HUDEP-2 (cell line): ENCODE measurements around the gene ZC3H4.
"Not testable (repeated sequence)": the region's sequence is repeated elsewhere in the genome, so short reads cannot be mapped to it uniquely, and the experiment has no call there.

ENCODE experiments used
- DNase-seq, 76 experiments: peaks; one replicate each; lab custom pipeline; 2025; ENCODE audit not compliant: unreplicated experiment in 76 of 76; lab: John Stamatoyannopoulos, UW

Gene ZC3H4

DNA sequence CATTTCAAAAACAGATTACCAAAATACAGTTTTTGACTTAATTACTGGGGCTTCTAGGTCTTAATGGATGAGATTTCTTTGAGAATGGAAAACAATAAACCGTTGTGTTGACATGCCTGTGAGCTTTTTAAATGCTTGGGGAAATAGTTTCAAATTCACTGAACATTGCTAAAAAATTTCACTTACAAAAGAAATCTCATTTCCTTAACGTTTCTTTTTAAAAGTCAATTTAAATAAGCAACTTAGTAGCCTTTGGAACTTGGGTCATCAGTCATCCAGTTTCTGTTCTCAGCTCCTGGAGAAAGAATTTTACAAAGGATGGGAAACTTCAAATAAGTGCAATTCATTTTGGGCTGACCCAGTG, 4.4 kb downstream of the ZC3H4 start:
- DNase-seq, result no peak

- peak in 1 of 76 experiments; percentile 25 for DNase-seq
Observed at GRCh38 chr19:47107953-47108746, 5.4 kb downstream of the ZC3H4 start.

- DNase-seq, result peak in 1 of 76 experiments; percentile 23
Observed at GRCh38 chr19:47107202-47107952, 6.2 kb downstream of the ZC3H4 start.

DNA sequence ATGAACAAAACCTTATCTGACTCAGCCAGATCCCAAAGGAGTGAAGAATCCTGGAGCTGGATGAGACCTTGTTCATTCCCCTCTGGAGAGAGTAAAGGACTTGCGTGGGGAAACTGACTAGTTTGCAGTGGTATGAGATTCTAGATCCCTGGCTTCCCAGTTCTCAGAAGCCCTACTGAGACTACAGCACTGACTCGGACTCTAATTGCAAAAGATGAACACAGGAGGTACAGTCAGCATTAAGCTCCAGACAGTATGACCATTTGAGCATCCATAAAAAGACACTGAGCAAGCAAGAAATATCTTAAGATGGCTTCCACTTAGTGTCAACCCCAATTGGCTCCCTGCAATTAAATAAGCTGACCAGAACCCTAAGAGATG, 6.8 kb downstream of the ZC3H4 start:
- DNase-seq, result no peak

GRCh38 chr19:47105874-47106273, 7.7 kb downstream of the ZC3H4 start:
- DNase-seq, result no peak

GRCh38 chr19:47104680-47105079, 8.9 kb downstream of the ZC3H4 start:
- DNase-seq, result no peak

DNA sequence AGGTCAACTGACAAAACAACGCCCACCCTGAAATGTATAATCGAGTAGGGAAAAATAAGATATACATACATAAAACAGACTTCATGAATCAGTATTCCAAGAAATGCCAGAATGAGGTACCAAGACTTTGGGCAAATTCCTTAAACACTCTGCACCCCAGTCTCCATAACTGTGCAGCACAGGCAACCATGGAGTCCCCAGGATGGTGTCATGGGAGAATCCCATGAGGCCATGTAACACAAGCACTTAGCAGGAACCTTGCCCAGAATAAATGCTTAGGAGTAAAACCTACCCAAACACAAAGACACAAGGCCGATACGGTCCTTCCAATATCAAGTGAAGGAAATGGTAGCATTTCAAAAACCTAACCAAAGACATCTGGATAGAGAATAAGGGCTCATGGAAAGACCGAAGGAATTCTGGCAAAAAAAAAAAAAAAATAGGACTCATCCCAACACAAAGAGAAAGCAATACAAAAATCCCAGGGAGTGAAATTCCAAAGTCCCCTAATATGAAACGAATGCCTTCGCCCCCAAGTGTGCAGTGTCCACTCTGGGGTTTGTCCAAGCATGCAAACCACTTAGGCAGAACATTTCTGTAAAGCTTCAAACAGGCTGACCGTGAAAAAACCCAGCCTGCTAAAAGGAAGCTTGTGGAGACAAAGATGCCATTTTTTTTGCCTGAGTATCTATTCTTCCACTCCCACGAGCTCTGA, 11.1 kb downstream of the ZC3H4 start:
- no peak for DNase-seq

DNA sequence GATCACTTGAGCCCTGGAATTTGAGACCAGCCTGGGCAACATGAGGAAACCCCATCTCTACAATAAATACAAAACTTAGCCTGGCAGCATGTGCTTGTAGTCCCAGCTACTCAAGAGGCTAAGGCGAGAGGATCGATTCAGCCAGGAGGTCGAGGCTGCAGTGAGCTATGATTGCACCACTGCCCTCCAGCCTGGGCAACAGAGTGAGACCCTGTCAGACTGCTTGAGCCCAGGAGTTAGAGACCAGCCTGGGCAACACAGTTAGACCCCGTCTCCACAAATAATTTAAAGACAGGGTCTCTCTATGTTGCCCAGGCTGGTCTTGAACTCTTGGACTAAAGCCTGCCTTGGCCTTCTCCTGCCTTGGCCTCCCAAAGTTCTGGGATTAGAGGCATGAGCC, 12.5 kb downstream of the ZC3H4 start:
- not testable (repeated sequence) for DNase-seq

DNA sequence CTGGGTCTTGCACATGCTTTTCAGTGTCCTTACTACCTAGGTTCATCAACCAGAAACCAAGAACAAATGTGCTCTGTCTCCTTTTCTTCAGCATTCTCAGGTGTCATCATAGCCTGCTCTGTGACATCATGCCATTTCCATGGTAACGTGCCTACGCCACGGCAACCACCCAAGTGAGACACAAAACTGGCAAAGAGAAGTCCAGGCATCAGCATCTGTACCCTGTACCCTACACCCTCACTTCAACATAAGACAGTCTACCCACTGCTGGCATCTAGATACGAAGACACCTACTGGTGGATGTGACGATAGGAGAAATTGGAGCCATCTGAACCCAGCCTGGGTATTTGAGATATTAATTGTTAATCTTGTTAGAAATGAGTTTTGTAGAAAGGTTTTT, 13.3 kb downstream of the ZC3H4 start:
- DNase-seq, result peak in 3 of 76 experiments; percentile 10 to 23 (median 17)

DNA sequence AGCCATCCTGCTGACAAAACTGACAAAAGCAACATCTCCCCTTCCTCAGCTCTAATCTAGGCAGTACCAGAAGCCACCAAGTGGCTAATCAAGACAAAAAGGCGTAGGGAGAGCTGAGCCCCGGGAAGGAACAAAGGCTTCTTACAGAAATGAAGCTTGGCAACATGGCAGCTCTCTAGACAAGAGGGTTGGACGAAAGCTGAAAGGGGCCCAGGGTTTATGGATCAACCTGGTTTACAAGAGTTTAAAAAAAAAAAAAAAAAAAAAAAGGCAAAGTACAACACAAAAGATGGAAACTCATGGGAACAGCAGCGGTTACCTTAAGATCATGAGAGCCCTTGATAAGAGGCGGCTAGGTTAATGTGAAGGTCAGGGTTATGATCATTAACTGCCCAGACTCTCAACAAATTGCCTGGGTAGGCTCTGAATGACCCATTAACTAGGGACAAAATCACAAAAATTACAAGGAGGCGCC, 14.0 kb downstream of the ZC3H4 start:
- no peak for DNase-seq

GRCh38 chr19:47098608-47099007, 15.0 kb downstream of the ZC3H4 start:
- no peak for DNase-seq

DNA sequence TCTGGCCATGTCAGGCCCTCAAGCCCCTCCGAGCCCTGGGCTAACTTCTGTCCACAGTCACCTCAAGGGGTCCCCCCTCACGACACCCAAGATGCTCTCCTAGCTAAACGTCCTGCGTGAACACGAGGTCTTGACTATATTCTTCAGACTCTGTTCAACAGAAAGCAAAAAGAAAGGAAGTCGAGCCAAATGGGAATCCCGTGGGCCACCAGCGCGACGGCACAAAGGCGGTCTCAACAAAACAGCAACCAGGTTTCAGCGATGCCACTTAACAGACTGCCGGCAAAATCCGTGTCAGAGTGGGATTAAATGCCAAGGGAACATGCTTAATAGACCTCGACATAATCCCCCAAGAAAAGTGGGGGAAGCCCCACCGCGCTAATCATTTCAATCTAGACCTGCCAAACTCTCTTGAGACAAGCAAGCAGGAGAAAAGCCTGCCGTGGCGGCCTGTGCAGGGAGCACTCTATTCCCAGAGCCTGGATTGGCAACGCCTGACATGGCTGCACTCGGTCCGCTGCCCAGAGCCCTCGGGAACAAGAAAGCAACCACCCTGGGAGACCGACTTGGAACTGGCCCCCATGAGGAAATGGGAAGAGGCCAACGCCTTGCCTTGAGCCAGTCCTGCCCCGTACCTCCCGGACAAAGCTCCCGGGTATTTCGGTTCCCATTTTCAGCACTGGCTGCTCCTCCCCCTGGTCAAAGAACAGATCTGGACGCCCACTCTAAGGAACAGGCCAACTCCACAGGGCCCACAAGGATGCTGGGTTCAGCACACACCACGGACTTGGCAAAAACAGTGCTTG, 16.0 kb downstream of the ZC3H4 start:
- DNase-seq, result no peak

GRCh38 chr19:47096721-47097120, 16.9 kb downstream of the ZC3H4 start:
- no peak for DNase-seq

- DNase-seq, result no peak
Observed at GRCh38 chr19:47096100-47096704, 17.4 kb downstream of the ZC3H4 start.

DNA sequence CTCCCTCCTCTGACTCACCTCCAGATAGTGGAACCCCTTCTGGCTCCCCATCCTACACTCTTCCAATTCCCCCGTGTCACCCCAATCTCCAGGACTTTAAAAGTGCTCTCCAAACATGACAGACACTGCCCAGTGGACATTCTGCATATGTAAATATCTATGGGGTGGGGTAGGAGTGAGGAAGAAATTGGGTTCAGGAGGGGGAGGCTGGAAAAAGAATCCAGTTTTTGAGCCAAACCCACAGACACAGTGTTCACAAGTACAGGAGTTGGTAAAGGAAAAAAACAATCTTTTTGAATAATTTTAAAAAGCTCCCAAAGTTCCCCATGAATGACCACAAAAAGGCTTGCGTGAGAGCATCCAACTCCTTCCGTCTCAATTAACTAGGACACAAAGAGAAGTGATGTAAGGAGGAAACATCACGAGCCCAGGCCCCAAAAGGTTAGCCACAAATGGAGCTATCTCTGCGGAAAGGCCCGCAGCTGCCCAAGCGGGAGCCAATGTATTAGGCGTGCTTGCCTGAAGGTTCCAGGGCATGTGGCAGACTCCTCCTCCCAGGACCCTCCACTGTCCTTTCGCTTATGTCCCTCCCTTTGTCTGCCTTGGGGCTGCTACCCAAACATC, 18.0 kb downstream of the ZC3H4 start:
- no peak for DNase-seq

GRCh38 chr19:47094557-47095475, 18.8 kb downstream of the ZC3H4 start:
- DNase-seq, result no peak

GRCh38 chr19:47093841-47094240, 19.7 kb downstream of the ZC3H4 start:
- no peak for DNase-seq

DNA sequence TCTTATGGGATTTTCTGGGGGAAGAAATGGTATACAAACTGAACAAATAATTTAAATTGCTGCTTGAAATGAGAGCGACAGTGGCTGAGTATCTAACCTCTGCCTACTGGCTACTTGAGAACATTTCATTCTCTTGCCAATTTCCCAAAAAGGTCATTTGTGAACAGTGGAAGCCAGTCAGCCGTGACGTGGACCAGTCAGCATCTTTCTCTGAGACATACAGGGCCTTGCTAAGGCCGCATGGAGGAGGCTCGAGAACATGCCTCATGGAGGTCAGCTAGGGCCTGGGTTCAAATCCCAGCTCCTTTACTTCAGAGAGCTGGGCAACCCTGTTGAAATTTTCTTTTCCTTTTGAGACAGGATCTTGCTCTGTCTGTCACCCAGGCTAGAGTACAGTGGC, 20.3 kb downstream of the ZC3H4 start:
- DNase-seq, result no peak
